A673 (cell line): ENCODE data around the gene DCC. TPM values are rescaled to one million over a fixed set of nuclear protein-coding genes. Genes with fewer than 3 reads are reported as not detected.

Experiments used
- BruUV-seq: library from RNA; stranded (reverse); fragments of 400-500 nt; replicated peaks from 2 replicates; lab custom pipeline; 2021; lab: Mats Ljungman, UMichigan
- CTCF ChIA-PET: fragments of 300-600 bp; sonication (Branson Sonifier 250); formaldehyde crosslinking; loops from one replicate; lab custom pipeline; 2022; ENCODE audit warnings: antibody characterized with exemption; lab: Charles Lee
- POLR2A ChIA-PET: fragments of 300-600 bp; sonication (Branson Sonifier 250); formaldehyde crosslinking; loops from one replicate; lab custom pipeline; 2022; ENCODE audit warnings: antibody characterized with exemption; ENCODE audit not compliant: low non-redundant PET; lab: Charles Lee
- DNase-seq: peaks from one replicate; pipeline ENCODE4 v3.0.0-alpha.2; 2015; ENCODE audit warnings: low spot score
- H3K27ac ChIP-seq: fragments of 200-600 bp; sonication (generic); 2 replicates; pipeline ENCODE4 v1.5.1; 2016; ENCODE audit warnings: mixed run types, low read depth, mild to moderate bottlenecking, mixed read lengths, antibody characterized with exemption, low read length; ENCODE audit not compliant: poor library complexity, severe bottlenecking
- H3K27me3 ChIP-seq: fragments of 200-600 bp; sonication (generic); replicated peaks from 2 replicates; pipeline ENCODE4 v1.6.1; 2017; ENCODE audit warnings: mixed run types, low read depth, mild to moderate bottlenecking, mixed read lengths, antibody characterized with exemption, low read length; ENCODE audit not compliant: insufficient read depth, poor library complexity
- H3K36me3 ChIP-seq: fragments of 200-600 bp; sonication (generic); 2 replicates; pipeline ENCODE4 v1.6.1; 2016; ENCODE audit warnings: mixed run types, mild to moderate bottlenecking, mixed read lengths, antibody characterized with exemption, low read length; ENCODE audit not compliant: insufficient read depth, poor library complexity, severe bottlenecking
- H3K4me1 ChIP-seq: fragments of 200-600 bp; sonication (generic); 2 replicates; pipeline ENCODE4 v1.6.1; 2017; ENCODE audit warnings: mixed run types, mild to moderate bottlenecking, mixed read lengths, antibody characterized with exemption, low read length; ENCODE audit not compliant: insufficient read depth, poor library complexity, severe bottlenecking
- H3K4me3 ChIP-seq: fragments of 200-600 bp; sonication (generic); 2 replicates; pipeline ENCODE4 v1.5.1; 2016; ENCODE audit warnings: low read depth, mixed run types, mild to moderate bottlenecking, mixed read lengths, low read length; ENCODE audit not compliant: poor library complexity, severe bottlenecking
- H3K9me3 ChIP-seq: fragments of 200-600 bp; sonication (generic); 2 replicates; pipeline ENCODE4 v1.6.1; 2016; ENCODE audit warnings: mixed run types, low read depth, mild to moderate bottlenecking, mixed read lengths, antibody characterized with exemption, low read length; ENCODE audit not compliant: poor library complexity, severe bottlenecking
- CTCF ChIP-seq: fragments of 300-800, 200-600 bp; sonication (generic); conservative IDR thresholded peaks from 2 replicates; pipeline ENCODE4 v1.5.1; 2017; ENCODE audit warnings: low read depth, mild to moderate bottlenecking, antibody characterized with exemption, low read length, moderate library complexity, mixed read lengths
- EZH2 ChIP-seq: fragments of 200-600 bp; sonication (generic); IDR thresholded peaks from 2 replicates; pipeline ENCODE4 v1.6.1; 2017; ENCODE audit warnings: borderline replicate concordance, low read depth, mild to moderate bottlenecking, mixed read lengths, antibody characterized with exemption, low read length; ENCODE audit not compliant: poor library complexity, severe bottlenecking
- intact Hi-C: fragments of 100-400 bp; cut with micrococcal nuclease; formaldehyde crosslinking; loops from one replicate; pipeline ENCODE4 v1.10.0; 2022; ENCODE audit not compliant: unreplicated experiment
- total RNA-seq: library from RNA; stranded (reverse); gene quantifications from 2 replicates; pipeline ENCODE4 v1.2.3, GENCODE V29; 2021

Gene DCC
- total RNA-seq, 1 experiment from 2014 or later, result 93.0 TPM

- CTCF ChIA-PET, result interaction anchor here (0.6 kb wide), 1 partner anchor 51 kb away, joined by 9 read pairs; no protein-coding TSS in a partner anchor
- DNase-seq, result no peak
- POLR2A ChIA-PET, result interaction anchor here (0.6 kb wide), 1 partner anchor 19 kb away, joined by 6 read pairs; no protein-coding TSS in a partner anchor
These were observed 68.9 kb downstream of the DCC start for GRCh38 chr18:52408800-52409302.

GRCh38 chr18:52409727-52410126 is 69.7 kb downstream of the DCC start:
- intact Hi-C loops, result no loop called here
- no peak for DNase-seq
- H3K4me3 ChIP-seq, result no peak overlapping the region
- ChIA-PET CTCF (no interaction called here), POLR2A (no interaction called here)
- H3K27ac ChIP-seq, result no peak overlapping the region
- no peaks in the 10 kb centered on the region for H3K36me3 ChIP-seq
- peaks cover 34% of the 10 kb centered on the region for H3K4me1 ChIP-seq
- no TSS peak for BruUV-seq
- no peaks in the 10 kb centered on the region for H3K27me3 ChIP-seq
- H3K9me3 ChIP-seq, result no peaks in the 10 kb centered on the region
- TF ChIP-seq EZH2, result no peak
- no peak for TF ChIP-seq CTCF

More at GRCh38 chr18:52408800-52409302, 68.9 kb downstream of the DCC start:
- TF ChIP-seq EZH2 (no peak), CTCF (no peak)
- intact Hi-C loops, result no loop called here
- H3K4me1 ChIP-seq, result peaks cover 40% of the 10 kb centered on the region
- H3K27ac ChIP-seq, result no peak overlapping the region
- H3K36me3 ChIP-seq, result peaks cover 3% of the 10 kb centered on the region
- no peaks in the 10 kb centered on the region for H3K27me3 ChIP-seq
- H3K9me3 ChIP-seq, result no peaks in the 10 kb centered on the region
- H3K4me3 ChIP-seq, result no peak overlapping the region
- BruUV-seq, result no TSS peak

GRCh38 chr18:52415131-52415530 is 75.1 kb downstream of the DCC start:
- intact Hi-C loops, result no loop called here
- ChIA-PET POLR2A (no interaction called here), CTCF (no interaction called here)
- no TSS peak for BruUV-seq
- TF ChIP-seq EZH2, result no peak
- TF ChIP-seq CTCF, result no peak
- no peak for DNase-seq
- no peaks in the 10 kb centered on the region for H3K9me3 ChIP-seq
- no peak overlapping the region for H3K4me3 ChIP-seq
- H3K27me3 ChIP-seq, result no peaks in the 10 kb centered on the region
- no peaks in the 10 kb centered on the region for H3K36me3 ChIP-seq
- peaks cover 32% of the 10 kb centered on the region for H3K4me1 ChIP-seq
- H3K27ac ChIP-seq, result no peak overlapping the region
